ENCODE measurements around the gene FGF1.

Gene FGF1

DNA sequence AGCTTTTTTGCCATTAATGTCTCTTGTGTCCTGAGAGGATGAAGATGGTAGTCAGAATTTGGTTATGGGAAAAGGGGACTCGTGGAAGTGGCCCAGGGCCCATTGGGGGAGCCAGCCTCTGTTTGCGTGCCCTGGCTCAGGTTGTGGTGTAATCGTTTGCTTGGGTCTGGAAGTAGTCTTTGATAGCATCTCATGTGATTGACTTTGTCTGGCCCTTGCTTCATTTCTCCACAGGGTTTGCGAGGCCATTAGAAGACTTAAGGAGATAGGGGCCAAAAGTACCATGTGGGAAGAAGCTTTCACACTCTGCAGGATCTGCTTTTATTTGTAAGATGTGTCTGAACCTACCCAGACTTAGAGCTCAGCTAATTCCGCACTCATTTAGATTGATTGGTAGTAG, 114.5 kb downstream of the FGF1 start:
- DNase-seq = no peak

DNA sequence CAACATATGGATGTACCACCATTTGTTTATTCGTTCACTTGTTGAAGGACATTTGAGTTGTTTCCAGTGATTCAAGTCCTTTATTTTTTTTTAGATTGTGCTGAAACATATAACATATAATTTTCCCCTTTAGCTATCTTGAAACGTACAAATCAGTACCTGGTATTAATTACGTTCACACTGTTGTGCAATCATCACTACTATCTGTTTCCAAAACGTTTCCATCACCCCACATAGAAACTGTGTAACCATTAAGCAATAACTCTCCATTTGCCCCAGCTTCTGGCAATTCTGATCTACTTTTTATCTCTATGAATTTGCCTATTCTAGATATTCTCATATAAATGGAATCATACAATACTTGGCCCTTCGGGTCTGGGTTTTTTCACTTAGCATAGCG, 116.0 kb downstream of the FGF1 start:
- DNase-seq = no peak

DNA sequence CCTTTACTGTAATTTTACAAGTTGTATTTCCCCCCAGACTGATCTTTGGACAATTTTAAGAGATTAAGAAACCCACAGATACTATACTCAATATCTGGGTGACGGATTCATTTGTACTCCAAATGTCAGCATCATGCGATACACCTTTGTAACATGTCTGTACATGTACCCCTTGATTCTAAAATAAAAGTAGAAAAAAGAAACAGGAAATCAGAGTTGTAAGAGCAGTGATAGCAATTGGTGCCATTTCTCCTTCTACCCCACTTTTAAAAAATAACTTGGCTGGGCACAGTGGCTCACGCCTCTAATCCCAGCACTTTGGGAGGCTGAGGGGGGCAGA, 116.9 kb downstream of the FGF1 start:
- DNase-seq = no peak

DNA sequence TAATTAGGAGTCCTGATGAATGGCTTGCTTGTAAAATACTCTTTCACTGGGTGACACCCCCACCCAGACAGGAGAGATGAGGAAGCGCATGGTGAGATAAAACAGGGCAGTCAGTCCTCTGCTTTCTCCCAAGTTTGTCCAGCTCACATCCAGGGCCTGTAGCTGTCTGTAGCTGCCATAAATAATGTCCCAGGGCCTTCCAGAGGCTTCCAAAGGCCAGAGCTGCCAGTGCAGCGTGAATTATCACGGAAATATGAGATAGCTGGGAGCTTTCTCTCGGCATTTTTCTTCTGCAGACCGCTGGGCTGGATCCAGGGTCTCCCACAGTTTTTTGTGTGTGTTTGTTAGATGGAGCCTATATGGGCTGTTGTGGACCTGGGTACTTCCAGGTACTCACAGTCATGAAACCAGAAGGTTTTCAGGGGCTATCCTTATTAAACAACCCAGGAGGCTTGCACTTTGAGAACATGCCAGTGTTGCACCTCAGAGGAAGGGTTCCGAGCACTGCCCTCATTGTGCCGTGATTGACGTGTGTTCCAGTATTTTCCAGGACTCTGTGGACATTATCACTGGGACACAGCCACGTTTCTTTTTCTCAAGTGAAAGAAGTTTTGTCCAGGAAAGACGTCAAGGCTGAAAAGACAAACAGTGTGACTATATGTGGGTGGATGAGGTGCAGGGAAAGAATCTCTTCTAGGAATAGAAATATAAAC, 117.5 kb downstream of the FGF1 start:
- DNase-seq = no peak

DNA sequence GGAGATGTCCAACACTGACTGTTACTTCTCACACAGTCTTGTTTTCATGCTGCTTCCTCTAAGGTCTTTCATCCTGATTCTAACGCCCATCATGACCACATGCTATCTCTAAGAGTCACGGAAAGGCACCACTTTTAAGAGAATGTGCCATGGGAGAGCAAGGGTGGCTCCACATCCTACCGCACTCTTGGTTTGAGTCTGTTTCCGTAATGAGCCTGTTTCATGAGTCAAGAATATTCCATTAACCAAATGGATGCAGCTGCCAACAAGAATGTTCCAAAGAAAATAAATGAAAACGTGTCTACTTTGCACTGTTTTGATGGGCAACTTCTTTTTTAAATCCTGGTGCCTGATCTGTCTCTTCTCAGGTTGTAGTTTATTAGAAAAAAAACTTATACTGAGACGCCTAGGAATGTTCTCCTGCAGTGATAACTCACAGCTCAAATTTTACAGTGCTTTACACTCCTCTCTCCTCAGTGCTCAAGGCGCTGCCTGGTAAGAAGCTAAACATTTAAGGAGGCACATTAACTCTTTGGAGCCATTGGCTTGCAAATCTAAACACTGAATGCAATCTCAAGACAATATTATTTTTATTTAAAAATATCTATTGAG, 124.3 kb downstream of the FGF1 start:
- no peak for DNase-seq

DNA sequence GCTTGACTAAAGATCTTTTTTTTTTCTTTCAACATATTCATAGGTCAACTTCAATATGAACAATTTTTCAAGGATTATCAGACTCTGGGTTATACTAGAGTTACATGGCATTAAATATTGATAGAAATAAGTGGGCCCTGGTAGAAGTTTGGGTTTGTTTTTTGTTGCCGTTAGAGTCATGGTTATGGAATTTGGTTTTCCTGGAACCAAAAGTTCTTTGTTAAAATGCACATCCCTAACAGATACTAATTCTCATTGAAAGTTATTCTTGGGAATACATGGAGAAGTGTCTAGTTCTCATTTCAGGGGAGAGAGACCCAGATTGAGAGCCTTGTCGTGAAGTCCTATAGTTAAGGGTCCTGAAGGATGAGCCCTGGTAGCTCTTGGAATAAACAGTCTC, 124.9 kb downstream of the FGF1 start:
- DNase-seq = no peak

DNA sequence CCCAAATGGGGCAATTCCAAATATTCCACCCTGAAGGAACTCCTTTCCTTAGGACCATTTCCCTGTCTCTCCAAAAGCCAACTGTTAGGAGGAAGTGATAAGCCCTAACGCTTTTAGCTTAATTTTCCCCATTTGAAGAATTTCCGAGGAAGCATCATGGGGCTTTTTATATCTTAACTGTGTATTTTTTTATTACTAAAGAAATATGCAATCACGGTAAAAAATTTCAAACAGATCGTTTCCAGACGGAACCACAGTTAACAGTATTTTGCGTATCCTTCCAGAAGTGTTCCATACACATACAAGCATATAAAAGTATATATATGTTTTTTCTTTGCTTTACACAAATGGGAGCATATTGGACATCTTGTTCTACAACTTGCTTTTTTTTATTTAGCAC, 133.8 kb downstream of the FGF1 start:
- no peak for DNase-seq

DNA sequence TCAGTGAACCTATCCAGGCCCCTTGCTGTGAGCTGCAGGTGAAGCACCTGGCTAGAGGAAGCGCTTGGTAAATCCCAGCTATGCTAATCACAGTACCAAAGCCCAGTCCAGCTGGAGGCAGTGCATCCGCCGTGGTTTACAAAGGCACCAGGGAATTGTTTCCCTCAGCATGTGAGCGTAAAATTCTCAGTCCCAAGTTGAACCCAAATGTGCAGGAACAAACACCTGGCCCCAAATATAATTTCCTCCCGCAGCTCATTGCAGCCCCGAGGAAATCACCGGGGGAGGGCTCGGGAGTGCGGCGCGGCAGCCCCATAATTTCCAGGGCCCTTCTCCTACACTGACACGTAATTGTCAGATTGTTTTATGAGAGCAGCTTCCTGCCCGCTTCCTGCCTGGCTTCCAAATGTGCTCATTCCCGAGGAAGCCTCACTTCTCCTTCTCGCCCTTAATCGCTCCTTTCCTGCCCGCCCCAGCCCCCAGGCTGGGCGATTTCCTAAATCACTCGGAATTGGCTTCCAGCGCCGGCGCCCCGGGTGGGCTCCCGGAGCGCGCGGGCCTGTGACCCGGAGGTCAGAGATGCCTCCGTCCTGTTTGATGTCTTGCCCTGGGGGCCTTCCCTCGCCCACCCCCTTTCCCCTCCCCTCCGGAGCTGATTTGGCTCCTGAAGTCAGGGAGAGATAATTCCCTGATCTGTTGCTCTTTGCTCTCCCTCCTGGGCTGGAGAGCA, 134.4 kb downstream of the FGF1 start:
- peak; percentile 4 to 67 for DNase-seq

DNA sequence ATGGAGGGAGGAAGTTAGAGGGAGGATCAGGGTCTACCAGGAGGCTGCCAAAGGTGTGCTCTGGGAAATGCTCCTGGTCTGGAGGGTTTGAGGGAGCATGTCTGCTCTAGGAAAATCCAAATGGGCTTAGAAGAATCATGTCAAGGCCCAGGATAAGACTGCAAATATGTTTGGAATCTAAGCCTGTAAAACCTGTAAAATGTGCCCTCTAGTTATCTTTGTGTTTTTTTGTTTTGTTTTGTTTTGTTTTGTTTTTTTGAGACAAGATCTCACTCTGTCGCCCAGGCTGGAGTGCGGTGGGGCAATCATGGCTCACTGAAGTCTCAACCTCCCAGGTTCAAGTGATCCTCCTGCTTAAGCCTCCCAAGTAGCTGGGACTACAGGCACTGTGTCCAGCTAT, 135.4 kb downstream of the FGF1 start:
- DNase-seq = no peak

DNA sequence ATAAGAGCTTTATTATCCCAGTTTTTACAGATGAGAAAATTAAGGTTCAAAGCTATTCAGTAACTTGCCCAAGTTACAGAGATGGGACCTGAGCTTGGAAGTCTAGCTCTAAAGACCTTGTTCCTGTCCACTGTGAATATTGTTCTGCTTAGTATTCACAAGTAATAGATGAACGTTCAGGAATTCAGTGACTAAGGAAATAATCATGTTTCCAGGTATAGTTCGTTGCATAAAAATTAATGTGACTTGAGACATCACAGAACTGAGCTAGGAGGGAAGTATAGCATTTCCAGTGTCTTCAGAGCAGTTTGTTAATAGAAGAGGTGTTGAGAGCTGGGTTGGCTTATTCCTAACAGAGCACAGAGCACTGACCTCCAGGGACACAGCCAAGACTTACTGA, 136.1 kb downstream of the FGF1 start:
- no peak for DNase-seq

DNA sequence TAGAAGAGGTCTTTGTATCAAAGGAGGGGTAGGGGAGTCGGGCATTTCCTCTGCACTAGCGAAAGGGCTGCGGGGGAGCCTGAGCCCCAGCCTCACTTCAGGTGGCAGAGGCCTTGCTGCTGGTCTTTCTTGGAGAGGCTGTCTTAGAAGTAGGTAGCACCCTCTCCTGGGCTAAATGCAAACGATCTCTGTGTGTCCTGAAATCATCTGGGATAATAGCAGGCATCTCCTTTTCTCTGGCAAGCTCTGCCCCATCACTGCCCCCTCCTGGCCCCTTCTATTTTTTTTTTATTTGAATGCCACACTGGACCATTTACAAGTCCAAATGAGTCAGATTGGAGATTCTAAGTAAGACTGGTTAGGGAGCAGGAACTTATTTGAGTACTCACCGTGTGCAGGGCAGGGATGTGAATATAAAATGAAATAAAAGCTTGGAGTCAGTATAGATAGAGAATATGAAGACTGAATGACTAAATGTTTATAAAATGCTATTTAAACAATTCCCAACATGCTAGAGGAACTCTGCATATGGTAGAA, 137.1 kb downstream of the FGF1 start:
- DNase-seq = peak; percentile 88 to 92

DNA sequence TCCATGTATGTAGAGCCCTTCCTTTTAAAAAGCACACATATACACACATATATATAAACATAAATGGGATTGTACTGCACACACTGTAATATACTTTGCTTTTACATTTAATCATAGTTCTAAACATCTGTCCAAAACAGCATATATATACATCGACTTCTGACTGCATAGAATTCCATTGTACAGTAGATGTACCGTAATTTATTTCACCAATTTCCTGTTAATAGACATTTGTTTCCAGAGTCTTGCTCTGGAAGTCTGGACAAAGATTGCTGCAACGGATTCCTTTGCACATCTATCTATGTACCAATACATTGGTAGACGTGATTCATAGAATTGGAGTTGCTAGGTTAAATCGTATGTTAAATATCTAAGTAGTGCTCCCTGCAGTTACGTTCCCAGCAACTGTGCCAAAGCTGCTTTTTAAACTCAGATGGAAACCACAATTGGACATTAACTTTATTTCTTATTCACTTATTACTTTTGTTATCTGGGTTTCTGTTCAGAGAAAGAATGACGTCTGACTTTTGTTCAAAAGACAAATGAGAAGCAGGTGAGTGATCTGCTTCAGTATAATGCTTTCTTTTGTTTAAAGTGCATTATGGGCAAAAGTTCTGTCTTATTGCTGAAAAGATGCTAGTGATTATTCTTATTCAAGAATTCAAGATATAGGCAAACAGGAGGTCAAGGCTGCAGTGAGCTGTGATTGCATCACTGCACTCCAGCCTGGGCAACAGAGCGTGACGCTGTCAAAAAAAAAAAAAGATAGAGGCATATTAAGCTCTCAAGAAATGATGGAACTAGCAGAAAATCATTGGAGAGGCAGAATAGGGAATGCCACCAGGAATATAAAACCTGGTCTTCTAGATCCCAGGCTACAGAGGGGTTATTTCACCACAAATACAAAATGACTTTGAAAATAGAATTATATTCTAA, 138.2 kb downstream of the FGF1 start:
- DNase-seq = no peak

DNA sequence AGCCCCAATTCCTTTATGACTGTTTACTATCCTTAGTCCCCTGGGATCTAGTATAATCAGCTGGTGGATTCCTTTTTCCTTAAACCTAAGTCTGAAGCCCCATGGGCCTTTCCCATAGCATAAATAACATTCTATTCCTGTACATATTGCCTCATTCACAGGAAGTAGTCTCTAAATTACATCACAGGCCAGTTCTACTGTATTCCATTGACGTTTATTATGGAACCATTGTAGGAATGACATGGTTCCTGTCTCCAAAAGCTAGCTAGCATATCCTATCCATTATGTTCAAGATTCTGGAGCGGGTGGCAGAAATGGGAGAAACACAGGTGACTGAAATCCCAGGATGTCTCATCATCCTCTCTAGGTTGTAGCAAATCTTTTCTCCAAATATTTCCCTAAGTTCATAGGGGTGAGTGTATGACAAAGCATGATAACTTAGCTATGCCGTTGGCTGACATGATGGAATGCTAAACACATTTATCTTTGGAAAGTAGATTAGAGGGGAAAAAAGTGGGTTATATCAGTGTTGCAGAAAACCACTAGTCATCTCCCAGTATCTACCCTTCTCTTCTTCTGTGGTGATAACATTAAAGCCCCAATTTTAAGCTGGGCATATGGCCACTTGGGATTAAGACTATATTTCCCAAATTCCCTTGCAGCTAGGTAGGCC, 140.1 kb downstream of the FGF1 start:
- DNase-seq = no peak

DNA sequence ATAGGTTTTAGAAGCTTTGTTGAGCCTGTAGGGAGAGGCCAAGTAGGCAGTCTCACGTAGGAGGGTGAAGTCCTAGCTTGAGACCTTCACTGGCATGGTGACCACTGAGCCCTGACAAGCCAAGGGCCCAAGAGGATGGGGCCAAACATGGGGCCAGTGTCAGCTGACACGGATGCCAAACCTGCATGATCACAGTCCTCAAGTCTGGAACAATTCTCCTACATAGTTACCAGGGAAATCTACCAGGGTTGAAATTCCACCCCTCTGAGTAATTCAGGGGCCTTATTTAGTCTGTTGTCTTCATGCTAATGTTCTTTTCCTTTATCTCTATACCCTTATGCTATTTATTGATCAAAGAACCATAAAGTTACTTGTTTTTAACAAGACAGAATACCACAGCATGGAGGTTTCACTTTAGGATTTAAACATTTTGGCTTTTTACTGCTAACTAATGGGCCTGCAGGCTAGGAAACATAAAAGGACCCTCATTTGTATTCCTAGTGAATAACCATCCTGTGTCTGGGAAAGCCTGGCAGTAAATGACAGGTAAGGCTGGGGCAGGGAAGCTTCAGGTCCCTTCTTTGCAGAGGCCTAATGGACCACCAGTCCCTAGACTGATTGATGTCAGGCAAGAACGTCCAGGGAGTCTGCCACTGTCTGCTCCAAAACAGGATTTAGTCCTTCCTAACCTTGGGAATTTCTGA, 140.8 kb downstream of the FGF1 start:
- no peak for DNase-seq

DNA sequence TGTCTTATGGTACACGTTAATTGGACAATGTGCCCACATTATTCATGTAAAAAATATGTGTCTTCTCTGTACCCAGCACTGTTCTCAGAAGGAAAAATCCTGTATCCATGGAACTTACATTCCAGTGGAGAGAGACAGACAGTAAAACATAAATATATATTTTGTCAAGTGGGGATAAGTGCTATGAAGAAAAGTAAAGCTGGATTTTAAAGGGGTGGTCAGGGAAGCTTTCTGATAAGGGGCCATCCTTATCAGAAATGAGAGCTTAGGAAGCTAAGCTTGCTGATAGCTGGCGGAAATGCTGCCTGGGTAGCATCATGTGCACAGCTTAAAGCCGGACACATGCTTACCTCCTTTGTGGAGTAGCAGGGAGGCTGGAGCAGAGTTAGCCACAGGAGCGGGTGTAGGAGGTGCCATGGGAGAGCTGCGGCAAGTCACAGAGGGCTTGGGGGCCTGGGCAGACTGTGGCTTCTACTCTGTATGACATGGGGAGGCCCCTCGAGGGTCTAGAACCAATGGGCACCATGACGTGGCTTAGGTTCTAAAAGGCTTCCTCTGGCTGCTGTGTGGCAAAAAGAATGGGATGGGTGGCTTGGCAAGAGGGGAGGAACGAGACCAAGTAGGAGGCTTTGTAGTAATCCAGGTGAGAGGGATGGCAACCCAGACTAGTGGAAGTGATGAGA, 141.7 kb downstream of the FGF1 start:
- no peak for DNase-seq

DNA sequence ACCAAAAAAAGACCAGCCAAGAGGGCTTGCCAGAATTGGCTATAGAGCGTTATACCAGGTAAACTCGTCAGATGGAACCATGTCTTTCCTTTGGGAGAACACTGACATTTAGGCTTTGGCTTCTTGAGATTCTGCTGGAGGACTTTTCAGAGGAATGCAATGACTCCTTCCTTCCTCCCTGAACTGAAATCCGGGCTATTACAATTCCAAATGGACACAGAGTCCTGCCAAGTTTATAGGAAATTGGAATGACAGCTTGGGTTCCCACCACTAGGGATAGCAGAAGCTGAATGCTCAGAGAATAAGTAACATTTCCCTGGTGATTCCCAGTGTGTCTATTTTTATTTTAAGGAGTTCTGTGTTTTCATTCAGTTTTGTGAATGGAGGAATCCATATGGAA, 143.0 kb downstream of the FGF1 start:
- no peak for DNase-seq

Measured in NCI-H526 (cell line).